ENCODE data around the gene ADAMTS8.

DNA sequence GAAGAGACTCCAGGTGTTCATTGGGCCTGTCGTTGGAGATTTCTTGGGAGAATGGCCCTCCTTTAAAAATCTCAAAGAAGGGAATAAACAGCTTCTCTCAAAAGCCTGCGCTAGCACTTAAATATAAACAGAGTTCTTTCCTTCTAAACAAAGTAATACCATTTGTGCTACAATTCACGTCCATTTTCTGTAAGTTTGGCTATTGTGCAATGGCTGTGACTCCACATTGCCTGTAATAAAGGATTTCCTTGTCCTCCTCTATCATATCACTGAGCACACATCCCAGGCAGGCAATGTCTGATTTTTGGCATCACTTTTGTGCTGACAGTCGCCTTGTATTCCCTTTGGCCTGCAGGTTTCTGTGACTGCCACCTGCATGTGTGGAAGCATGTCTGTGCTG is 4.9 kb upstream of the ADAMTS8 start:
- TF ChIP-seq, protein P1, sequence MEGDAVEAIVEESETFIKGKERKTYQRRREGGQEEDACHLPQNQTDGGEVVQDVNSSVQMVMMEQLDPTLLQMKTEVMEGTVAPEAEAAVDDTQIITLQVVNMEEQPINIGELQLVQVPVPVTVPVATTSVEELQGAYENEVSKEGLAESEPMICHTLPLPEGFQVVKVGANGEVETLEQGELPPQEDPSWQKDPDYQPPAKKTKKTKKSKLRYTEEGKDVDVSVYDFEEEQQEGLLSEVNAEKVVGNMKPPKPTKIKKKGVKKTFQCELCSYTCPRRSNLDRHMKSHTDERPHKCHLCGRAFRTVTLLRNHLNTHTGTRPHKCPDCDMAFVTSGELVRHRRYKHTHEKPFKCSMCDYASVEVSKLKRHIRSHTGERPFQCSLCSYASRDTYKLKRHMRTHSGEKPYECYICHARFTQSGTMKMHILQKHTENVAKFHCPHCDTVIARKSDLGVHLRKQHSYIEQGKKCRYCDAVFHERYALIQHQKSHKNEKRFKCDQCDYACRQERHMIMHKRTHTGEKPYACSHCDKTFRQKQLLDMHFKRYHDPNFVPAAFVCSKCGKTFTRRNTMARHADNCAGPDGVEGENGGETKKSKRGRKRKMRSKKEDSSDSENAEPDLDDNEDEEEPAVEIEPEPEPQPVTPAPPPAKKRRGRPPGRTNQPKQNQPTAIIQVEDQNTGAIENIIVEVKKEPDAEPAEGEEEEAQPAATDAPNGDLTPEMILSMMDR (conservative IDR thresholded peaks at IDR 0.05; ENCODE audit: low read depth, low read length): no peak
- no peak for TF ChIP-seq EZH2 (IDR thresholded peaks at IDR 0.05; ENCODE audit: low read length, unreplicated experiment)

Data from PC-3 (cell line).